Measurements from ENCODE around the gene INPP5J. TPM values are rescaled to one million over a fixed set of nuclear protein-coding genes. Genes with fewer than 3 reads are reported as not detected.

The INPP5J gene
- total and polyA plus RNA-seq, 2 of the 13 experiments (the other 11 are each of a cell fraction or from before 2014, with no cell fraction given), result 0.24 to 1.1 TPM

GRCh38 chr22:31080164-31080847, 42.5 kb upstream of the INPP5J start (continued):
- peak; percentile 16; the same call in 1 of the 2 replicates for TF ChIP-seq ZNF318 (CRISPR knock-in tag; IDR thresholded peaks at IDR 0.05)
- no peak for TF ChIP-seq NCOA5 (CRISPR knock-in tag; IDR thresholded peaks at IDR 0.05)
- no peak; the same call in 1 of the 2 replicates for TF ChIP-seq POLR2AphosphoS5 (IDR thresholded peaks at IDR 0.05; ENCODE audit: low read depth, low read length)
- TF ChIP-seq GPN1 (CRISPR knock-in tag; IDR thresholded peaks at IDR 0.05; ENCODE audit: borderline replicate concordance), result no peak
- TF ChIP-seq TMF1 (CRISPR knock-in tag; IDR thresholded peaks at IDR 0.05; ENCODE audit: low read depth), result 0 out of 2 replicates have a peak, but pooled peaks have one; percentile 12
- TF ChIP-seq ZNF878 (CRISPR knock-in tag; IDR thresholded peaks at IDR 0.05), result no peak
- TF ChIP-seq ZBTB40 (IDR thresholded peaks at IDR 0.05), result no peak
- no peak for TF ChIP-seq ZBTB40 (CRISPR knock-in tag; IDR thresholded peaks at IDR 0.05)
- TF ChIP-seq ZNF7 (CRISPR knock-in tag; IDR thresholded peaks at IDR 0.05), result no peak
- peak; percentile 8; the same call in 1 of the 2 replicates for TF ChIP-seq STAG1 (CRISPR knock-in tag; IDR thresholded peaks at IDR 0.05)
- TF ChIP-seq NFKB2 (CRISPR knock-in tag; IDR thresholded peaks at IDR 0.05; ENCODE audit: borderline replicate concordance), result no peak
- no peak for TF ChIP-seq CENPX (CRISPR knock-in tag; IDR thresholded peaks at IDR 0.05)
- no peak; the same call in 1 of the 2 replicates for TF ChIP-seq SALL1 (CRISPR knock-in tag; IDR thresholded peaks at IDR 0.05)
